HG02623 (cell line): ENCODE measurements around the gene RECK.
A peak's percentile ranks its signal among the peaks of the same experiment; 100 is the strongest.
"Not testable (repeated sequence)": the region's sequence is repeated elsewhere in the genome, so short reads cannot be mapped to it uniquely, and the experiment has no call there.

Experiments used
- ATAC-seq: cut with Tn5 transposase; IDR thresholded peaks from one replicate; pipeline ENCODE4 v1.9.1; 2021; ENCODE audit warnings: moderate library complexity; ENCODE audit not compliant: unreplicated experiment

The RECK gene

DNA sequence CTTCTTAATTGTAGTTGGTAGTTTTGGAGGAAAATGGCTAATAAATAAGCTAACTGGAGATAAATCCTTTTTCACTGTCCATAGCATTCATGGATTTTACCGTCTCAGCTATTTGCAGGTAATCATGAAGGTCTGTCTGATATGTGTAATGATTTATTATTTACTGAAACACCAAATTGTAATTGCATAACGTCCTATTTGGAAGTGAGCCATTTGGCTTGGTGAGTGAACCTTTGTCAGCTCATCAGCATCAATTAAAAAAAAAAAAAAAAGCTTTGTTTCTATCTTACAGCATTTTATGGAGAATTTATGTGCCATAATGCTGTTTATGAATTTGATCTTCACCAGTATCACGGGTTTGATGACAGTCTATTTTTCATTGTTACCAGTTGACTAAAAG, 20.2 kb downstream of the RECK start:
- ATAC-seq, result no peak

DNA sequence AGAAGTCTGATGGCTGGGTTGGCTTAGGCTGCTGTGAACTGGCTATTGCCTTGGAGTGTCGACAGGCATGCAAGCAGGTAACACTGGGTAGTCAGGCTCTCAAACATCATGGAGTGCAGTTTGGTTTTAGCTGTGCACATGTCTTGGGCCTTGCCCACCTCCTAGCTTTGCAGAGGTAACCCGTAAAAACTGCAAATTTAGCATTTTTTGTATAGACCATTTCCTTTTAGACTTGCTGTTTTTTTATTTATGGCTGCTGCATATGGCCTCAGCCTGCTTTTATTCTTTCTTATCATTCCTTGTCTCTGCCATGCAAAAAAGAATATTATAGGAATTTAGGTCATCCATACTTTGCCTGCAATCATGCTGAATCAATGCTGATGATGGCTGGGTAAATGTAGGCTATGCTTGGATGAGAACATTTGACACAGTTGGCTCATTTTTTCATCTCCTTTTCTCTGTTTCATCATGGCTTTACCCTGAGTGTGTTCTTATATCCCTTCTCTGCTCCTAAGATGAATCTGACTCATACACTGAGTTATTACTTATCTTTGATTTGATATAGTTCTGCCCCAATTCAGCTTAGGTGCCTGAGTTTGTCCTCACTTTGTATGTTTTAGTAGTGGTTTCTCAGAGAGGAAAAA, 27.2 kb downstream of the RECK start:
- no peak for ATAC-seq

DNA sequence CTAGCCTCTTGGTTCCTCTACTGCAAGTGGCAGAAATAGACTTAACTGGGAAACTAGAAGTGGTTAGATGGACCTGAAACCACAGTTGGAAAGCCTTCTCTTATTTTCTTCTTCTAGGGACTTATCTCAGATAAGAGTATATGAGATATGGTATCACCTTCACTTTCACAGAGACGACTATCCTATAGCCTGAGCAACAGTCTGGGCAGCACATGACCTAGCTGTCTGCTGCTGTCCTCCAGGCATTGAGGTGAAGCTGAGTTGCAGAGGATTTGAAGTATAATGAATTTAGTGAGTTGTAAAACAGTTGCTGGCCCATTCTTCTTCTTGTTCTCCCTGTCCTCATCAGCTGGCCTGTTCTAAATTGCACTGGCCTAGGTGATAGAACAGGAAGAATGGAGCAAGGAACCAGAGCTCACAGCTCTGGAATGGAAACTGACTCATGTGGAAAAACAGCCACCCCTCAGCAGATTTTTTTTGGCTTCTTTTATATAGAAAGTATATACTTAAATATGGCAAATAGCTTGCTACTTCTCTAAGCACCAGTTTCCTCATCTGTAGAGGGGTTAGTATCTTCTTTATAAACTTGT, 27.8 kb downstream of the RECK start:
- no peak for ATAC-seq

DNA sequence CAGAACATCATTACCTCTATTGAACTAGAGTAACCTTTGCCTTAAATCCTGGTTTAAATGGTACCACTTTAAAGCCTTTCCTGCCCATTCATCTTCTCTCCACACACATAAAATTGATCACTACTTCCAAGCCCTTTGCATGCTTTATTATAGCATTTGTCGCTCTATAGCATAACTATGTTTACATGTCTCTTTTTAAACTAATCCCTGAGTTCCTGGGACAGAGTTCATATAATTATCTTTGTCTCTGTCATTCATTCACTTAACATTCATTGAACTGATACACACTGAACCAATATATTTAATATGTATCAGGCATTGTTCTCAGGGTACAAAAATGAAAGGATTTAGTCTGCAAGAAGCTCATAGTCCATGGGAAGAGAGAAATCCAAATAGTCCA, 37.3 kb downstream of the RECK start:
- no peak for ATAC-seq

GRCh38 chr9:36074870-36075532, 38.3 kb downstream of the RECK start:
- no peak for ATAC-seq

- ATAC-seq, result no peak
Observed at GRCh38 chr9:36078051-36078450, 41.3 kb downstream of the RECK start.

DNA sequence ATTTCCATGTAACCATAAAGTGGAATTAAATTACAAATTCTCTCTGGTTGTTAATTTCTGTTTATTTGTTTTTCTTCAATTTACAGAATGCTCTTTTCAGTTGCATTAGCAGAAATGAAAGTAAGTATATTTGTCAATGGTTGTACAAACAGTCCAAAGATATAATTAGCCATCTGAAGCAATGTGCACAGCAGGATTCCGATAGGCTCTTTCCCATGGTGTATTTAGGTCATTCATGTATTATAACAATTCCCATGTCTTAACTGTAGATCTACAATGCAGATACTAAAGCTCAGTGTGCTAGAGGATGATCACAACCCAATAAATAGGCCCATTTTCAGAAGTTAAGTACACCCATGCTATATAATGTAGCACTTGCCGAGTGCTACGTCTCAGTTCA, 43.8 kb downstream of the RECK start:
- no peak for ATAC-seq

GRCh38 chr9:36082931-36083330, 46.2 kb downstream of the RECK start:
- ATAC-seq, result no peak

DNA sequence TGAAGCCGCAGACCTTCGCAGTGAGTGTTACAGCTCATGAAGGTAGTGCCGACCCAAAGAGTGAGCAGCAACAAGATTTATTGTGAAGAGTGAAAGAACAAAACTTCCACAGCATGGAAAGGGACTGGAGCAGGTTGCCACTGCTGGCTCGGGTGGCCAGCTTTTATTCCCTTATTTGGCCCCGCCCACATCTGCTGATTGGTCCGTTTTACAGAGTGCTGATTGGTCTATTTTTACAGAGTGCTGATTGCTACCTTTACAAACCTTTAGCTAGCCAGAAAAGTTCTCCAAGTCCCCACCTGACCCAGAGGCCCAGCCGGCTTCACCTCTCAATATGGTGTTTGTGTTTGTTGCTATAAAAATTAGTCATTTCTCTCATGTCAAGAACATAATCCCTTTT, 49.7 kb downstream of the RECK start:
- no peak for ATAC-seq

DNA sequence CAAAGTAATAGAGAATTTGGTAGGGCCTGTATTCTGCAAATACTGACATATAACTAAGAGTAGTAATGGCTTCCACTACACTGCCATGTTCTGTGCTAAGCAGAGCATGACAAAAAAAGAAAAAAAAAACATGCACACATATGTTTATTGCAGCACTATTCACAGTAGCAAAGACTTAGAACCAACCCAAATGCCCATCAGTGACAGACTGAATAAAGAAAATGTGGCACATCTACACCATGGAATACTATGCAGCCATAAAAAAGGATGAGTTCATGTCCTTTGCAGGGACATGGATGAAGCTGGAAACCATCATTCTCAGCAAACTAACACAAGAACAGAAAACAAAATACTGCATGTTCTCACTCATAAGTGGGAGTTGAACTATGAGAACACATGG, 50.3 kb downstream of the RECK start:
- ATAC-seq, result not testable (repeated sequence)

GRCh38 chr9:36088020-36088419, 51.3 kb downstream of the RECK start:
- ATAC-seq, result no peak

- ATAC-seq, result no peak
Observed at GRCh38 chr9:36091026-36091953, 54.6 kb downstream of the RECK start.

DNA sequence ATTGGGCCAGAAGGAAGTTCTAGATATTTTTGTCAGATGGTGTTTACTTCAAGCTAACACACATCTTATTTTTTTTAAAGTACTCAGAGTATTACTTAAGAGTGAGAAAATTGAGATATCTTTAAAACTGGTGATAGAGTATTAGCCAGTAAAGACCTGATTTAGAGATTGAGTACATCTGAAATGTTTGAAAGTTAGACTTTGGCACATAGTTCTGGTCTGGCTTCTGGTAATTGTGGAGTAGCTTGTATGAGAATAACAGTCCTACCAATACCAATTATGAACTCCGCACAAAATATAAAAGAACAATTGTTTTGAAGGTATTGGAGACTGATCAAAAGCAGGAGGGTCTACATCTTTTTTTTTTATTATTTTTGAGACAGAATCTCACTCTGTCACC, 55.3 kb downstream of the RECK start:
- no peak for ATAC-seq

DNA sequence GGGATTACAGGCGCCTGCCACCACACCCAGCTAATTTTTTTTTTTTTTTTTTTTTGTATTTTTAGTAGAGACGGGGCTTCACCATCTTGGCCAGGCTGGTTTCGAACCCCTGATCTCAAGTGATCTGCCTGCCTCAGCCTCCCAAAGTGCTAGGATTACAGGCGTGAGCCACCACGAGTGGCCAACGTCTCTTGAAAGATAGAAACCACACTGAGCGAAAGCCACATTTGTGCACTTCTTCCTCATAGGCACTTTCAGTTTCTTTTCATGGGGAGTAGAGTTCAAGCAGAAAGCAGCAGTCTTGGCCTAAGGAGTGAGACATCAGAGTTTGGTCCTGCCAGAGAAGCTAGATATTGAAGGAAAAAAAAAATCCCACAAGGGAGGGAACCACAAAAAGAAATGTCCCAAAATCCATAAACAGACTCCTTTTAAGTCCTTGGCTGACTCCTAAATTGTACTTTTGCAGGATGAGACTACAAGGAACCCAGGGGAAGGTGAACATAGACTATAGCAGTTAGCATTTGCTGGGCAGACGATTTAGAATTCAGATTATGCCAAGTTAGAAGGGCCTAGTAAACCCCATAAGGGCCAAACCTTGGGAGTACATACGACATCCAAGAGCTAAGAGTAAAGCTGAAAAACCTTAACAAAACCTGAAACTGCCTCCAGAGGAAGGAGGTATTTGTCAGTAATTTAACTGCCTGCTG, 55.9 kb downstream of the RECK start:
- peak; percentile 91 for ATAC-seq

GRCh38 chr9:36093384-36093783, 56.7 kb downstream of the RECK start:
- ATAC-seq, result no peak

- ATAC-seq, result no peak
Observed at GRCh38 chr9:36099718-36100117, 63.0 kb downstream of the RECK start.

DNA sequence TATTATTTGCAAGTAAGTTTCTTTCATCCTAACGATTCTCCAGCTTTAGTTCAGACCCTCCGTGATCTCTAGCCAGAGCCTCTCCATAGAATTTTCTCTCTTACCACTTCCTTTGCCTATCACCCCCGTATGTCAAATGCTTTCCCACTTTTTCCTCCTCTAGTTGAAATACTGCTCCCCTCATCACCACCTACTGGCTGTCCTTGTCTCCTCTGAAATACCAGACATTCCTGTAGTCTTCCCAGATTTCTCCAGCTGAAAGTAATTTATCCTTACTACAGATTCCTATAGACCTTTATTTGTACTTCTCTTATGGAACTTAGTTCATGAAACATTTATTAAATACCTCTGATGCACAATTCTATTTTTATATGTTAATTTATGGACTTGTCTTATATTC, 63.8 kb downstream of the RECK start:
- no peak for ATAC-seq

DNA sequence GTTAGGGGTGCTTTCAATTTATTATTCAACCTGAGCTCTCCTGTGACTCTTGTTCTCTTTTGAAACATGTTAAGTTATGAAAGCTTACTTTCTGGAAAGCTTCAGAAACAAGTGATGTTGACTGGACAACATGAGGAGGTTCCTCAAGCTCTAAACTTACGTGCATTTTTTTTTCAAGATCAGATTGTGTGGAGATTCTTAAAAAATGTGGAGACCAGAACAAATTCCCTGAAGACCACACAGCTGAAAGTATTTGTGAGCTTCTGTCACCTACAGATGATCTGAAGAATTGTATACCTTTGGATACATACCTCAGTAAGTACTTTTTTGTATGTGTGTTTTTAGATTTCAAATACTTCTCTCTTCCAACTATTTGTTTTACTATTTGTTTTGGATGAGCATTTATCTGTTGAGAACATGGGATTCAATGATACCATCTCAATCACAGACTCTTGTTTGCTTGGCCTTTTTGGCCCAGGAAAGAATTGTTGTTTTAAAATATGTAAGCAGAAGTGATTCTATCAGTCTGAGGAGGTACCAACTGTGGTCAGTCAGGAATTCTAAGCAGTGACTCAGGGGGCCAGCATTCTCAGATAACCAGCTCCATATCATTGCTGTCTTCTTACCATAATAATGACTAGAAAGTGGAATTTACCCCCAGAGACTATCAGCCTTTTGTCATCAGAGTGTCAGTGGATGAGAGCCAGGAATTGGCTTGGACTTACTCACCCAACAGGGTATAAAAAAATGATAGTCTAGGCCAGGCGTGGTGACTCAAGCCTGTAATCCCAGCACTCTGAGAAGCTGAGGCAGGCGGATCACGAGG, 65.4 kb downstream of the RECK start:
- no peak for ATAC-seq

DNA sequence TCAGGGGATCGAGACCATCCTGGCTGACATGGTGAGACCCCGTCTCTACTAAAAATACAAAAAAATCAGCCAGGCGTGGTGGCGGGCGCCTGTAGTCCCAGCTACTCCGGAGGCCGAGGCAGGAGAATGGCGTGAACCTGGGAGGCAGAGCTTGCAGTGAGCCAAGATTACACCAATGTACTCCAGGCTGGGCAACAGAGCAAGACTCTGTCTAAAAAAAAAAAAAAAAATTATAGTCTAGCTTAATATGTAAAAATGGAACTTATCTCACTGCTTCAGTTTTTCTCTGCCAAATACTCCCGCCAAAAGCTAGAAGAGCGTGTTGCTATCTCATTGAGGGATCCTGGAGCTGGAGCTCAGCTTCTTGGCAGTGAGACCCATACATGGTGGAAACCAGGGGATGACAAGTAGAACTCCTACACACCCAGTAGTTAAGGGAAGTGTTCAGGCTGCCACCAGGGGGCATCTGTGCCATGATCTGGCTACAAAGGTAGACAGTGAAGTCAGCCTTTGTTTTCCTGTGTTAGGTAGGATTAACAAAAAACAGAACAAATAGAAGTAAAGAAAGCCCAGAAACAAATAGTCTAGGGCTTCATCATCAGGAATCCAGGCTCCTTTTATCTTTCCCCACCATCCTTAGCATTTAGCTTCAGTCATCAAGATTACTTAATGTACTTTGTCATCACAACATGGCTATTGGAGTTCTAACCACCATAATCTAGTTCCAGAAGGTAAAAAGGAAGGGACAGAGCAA, 66.2 kb downstream of the RECK start:
- no peak for ATAC-seq
